GM12878 (cell line): Measurements from ENCODE around the gene MTFMT. TPM values are rescaled to one million over a fixed set of nuclear protein-coding genes. Genes with fewer than 3 reads are reported as not detected.

Experiments used
- ATAC-seq: fragments of 200-7000 bp; cut with Tn5 transposase; 3 replicates; pipeline ENCODE4 v1.9.1; 2020; ENCODE audit warnings: mild to moderate bottlenecking, moderate library complexity
- BruUV-seq: library from RNA; stranded (reverse); fragments of 400-500 nt; replicated peaks from 2 replicates; lab custom pipeline; 2021; lab: Mats Ljungman, UMichigan
- CTCF ChIA-PET: fragments of 300-600 bp; sonication (Branson Sonifier 250); formaldehyde crosslinking; extraction: SDS; loops from one replicate; lab custom pipeline; 2021; ENCODE audit warnings: inconsistent platforms; lab: Yijun Ruan, JAX
- POLR2A ChIA-PET: fragments of 350-600 bp; formaldehyde crosslinking; extraction: SDS; loops from one replicate; lab custom pipeline; 2021; ENCODE audit warnings: inconsistent platforms; lab: Charles Lee
- RAD21 ChIA-PET: fragments of 300-600 bp; sonication (Branson Sonifier 250); formaldehyde crosslinking; loops from one replicate; lab custom pipeline; 2023; ENCODE audit warnings: antibody characterized with exemption; ENCODE audit not compliant: unreplicated experiment; lab: Charles Lee
- SMC1A ChIA-PET: fragments of 300-600 bp; sonication (Branson Sonifier 250); formaldehyde crosslinking; loops from one replicate; lab custom pipeline; 2023; ENCODE audit not compliant: unreplicated experiment, uncharacterized antibody; lab: Charles Lee
- DNase-seq: peaks from one replicate; pipeline ENCODE4 v3.0.0-alpha.2; 2011; ENCODE audit warnings: low read depth, low spot score
- FAIRE-seq: peaks from 3 replicates; lab custom pipeline; 2011; peaks lifted over from hg19 to GRCh38; lab: Jason Lieb, UNC
- H2AFZ ChIP-seq: 2 replicates; pipeline ENCODE4 v1.6.0; 2011; ENCODE audit warnings: low read depth, low read length, control low read depth; ENCODE audit not compliant: control insufficient read depth
- H3K27ac ChIP-seq: 2 replicates; pipeline ENCODE4 v1.5.1; 2011; ENCODE audit warnings: control low read depth; ENCODE audit not compliant: control insufficient read depth, insufficient read depth
- H3K27me3 ChIP-seq, 2 experiments: replicated peaks in 1 of 2; 2 replicates each; pipeline versions ENCODE4 v1.6.0 to v1.6.1; 2011; ENCODE audit warnings: low read length in 1 of 2; ENCODE audit not compliant: control insufficient read depth in 2 of 2, insufficient read depth in 2 of 2
- H3K36me3 ChIP-seq, 2 experiments: 2 replicates each; pipeline ENCODE4 v1.5.1; 2011; ENCODE audit warnings: low read length in 1 of 2; ENCODE audit not compliant: control insufficient read depth in 2 of 2, insufficient read depth in 2 of 2
- H3K4me1 ChIP-seq: 2 replicates; pipeline ENCODE4 v1.6.1; 2011; ENCODE audit warnings: mild to moderate bottlenecking, low read length, moderate library complexity, mixed read lengths; ENCODE audit not compliant: control insufficient read depth, insufficient read depth
- H3K4me2 ChIP-seq: 2 replicates; pipeline ENCODE4 v1.6.0; 2011; ENCODE audit warnings: control low read depth; ENCODE audit not compliant: control insufficient read depth, insufficient read depth
- H3K4me3 ChIP-seq: fragments of 200-600 bp; sonication (generic); 2 replicates; pipeline ENCODE4 v1.5.1; 2016
- H3K79me2 ChIP-seq: 2 replicates; pipeline ENCODE4 v1.6.0; 2011; ENCODE audit warnings: low read length; ENCODE audit not compliant: control insufficient read depth, insufficient read depth
- H3K9ac ChIP-seq: 2 replicates; pipeline ENCODE4 v1.8.0; 2011; ENCODE audit warnings: low read length, control low read depth, mixed read lengths; ENCODE audit not compliant: control insufficient read depth, insufficient read depth
- H3K9me3 ChIP-seq: replicated peaks from 3 replicates; pipeline ENCODE4 v1.5.1; 2011; ENCODE audit warnings: mild to moderate bottlenecking, low read length; ENCODE audit not compliant: control insufficient read depth, insufficient read depth
- H4K20me1 ChIP-seq: 2 replicates; pipeline ENCODE4 v1.6.0; 2011; ENCODE audit not compliant: control insufficient read depth, insufficient read depth
- MXI1 ChIP-seq: fragments of 150-350 bp; IDR thresholded peaks from 2 replicates; pipeline ENCODE4 v1.6.1; 2011; ENCODE audit warnings: low read depth, mild to moderate bottlenecking, inconsistent platforms, low read length, improper control_type of control experiment
- POU2F2 ChIP-seq: IDR thresholded peaks from 3 replicates; pipeline ENCODE4 v1.6.1; 2011; ENCODE audit warnings: low read depth, mild to moderate bottlenecking, low read length, borderline replicate concordance
- SMC3 ChIP-seq: IDR thresholded peaks from 2 replicates; pipeline ENCODE4 v1.6.1; 2011; ENCODE audit warnings: low read length, improper control_type of control experiment, borderline replicate concordance
- ZSCAN29 ChIP-seq: fragments of 450-650 bp; IDR thresholded peaks from 2 replicates; pipeline ENCODE4 v1.6.1; 2017; ENCODE audit warnings: mild to moderate bottlenecking, moderate library complexity
- WGBS: methylation state at CpG from one replicate; pipeline ENCODE4 v1.1.6; 2016; ENCODE audit warnings: low lambda C conversion rate; ENCODE audit not compliant: insufficient replicate concordance, insufficient coverage; ENCODE audit errors: missing lambda C conversion rate; 5-methylcytosine and 5-hydroxymethylcytosine counted together
- in situ Hi-C: fragments of 300-500 bp; cut with MboI; formaldehyde crosslinking; loops from 9 replicates; pipeline ENCODE4 v1.14.3; 2018; ENCODE audit warnings: mixed read lengths
- intact Hi-C: fragments of 100-400 bp; cut with micrococcal nuclease; formaldehyde crosslinking; loops from one replicate; pipeline ENCODE4 v1.14.2; 2022; ENCODE audit not compliant: unreplicated experiment
- polyA plus RNA-seq, 11 experiments: library from polyadenylated mRNA; depleted of rRNA in 4 of 11; unstranded in 6 of 11; stranded (reverse) in 5 of 11; fragments of >200 nt; fragmentation: Nextera tagmentation in 4 of 11; fragmentation: Illumina TruSeq in 1 of 11; extraction: Ambion mirVana in 4 of 11; extraction: Trizol in 1 of 11; gene quantifications; 1 replicate in 1 of 11; 2 replicates in 10 of 11; pipeline versions ENCODE4 v1.2.1 to v1.2.3, GENCODE V29; 2011 to 2016; ENCODE audit warnings: inconsistent platforms in 2 of 11, missing spikeins in 2 of 11, low read depth in 1 of 11
- total RNA-seq, 4 experiments: library from RNA; depleted of rRNA in 3 of 4; stranded (reverse); fragments of >200 nt in 3 of 4; fragmentation: Illumina TruSeq in 1 of 4; extraction: Trizol in 1 of 4; gene quantifications; 2 replicates each; pipeline versions ENCODE4 v1.2.1 to v1.2.3, GENCODE V29; 2013 to 2021
- TF ChIP-seq, protein P1 (sequence below): fragments of 450-650 bp; IDR thresholded peaks from 2 replicates; pipeline ENCODE4 v1.6.1; 2017; ENCODE audit warnings: mild to moderate bottlenecking, moderate library complexity
- TF ChIP-seq, protein P2 (sequence below), 3 experiments: IDR thresholded peaks in 2 of 3; conservative IDR thresholded peaks in 1 of 3; 2 replicates each; pipeline ENCODE4 v1.5.1; 2011; ENCODE audit warnings: low read depth in 3 of 3, low read length in 3 of 3, mild to moderate bottlenecking in 3 of 3, control low read depth in 2 of 3, moderate library complexity in 2 of 3, inconsistent platforms in 1 of 3, mixed read lengths in 1 of 3; ENCODE audit not compliant: control insufficient read depth in 2 of 3, insufficient read depth in 1 of 3; ENCODE audit errors: extremely low read depth in 1 of 3
- TF ChIP-seq, protein P3 (sequence below): fragments of 450-650 bp; IDR thresholded peaks from 2 replicates; pipeline ENCODE4 v1.6.1; 2016; ENCODE audit warnings: mild to moderate bottlenecking

Gene MTFMT
- total and polyA plus RNA-seq, 10 of the 15 experiments (the other 5 are each of a cell fraction or from before 2014, with no cell fraction given) = 1.7 to 29.8 (median 17.4) TPM

DNA sequence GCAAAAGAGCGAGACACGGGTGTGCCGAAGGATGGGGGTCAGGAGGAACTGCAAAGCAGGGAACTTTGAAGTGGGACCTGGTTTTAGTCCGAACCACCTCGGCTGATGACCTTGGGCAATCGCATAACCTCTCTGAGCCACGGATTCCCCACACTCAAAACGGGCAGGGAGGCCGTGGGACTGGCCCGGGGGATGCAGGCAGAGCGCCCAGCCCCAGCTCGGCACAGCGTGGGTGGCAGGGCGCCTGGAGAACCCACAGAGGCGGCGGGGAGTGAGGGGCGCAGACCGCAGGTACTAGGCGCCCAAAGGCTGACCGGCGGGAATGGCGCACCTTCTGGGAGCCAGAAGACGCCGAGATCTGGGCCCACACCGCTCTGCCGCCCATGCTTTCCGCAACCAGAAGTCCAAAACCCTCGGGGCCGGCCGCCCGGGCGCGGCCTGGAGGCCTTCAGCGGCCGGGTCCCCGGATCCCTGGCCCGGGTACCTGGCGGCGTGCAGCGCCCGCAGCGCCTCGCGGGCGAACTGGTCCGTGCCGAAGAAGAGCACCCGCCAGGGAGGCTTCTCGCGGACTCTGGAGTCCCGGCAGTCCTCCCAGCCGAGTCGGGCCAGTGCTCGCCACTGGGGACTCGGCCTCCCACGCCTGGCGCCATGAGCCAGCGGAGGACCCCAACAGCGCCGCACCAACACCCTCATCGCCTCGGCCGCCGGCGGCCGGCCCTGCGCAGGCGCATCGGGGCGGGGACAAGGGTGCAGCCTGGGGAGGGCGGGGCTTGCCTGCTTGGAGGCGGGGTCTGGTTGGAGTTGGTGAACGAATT is at the start of gene MTFMT (continued):
- TF ChIP-seq, protein P1, sequence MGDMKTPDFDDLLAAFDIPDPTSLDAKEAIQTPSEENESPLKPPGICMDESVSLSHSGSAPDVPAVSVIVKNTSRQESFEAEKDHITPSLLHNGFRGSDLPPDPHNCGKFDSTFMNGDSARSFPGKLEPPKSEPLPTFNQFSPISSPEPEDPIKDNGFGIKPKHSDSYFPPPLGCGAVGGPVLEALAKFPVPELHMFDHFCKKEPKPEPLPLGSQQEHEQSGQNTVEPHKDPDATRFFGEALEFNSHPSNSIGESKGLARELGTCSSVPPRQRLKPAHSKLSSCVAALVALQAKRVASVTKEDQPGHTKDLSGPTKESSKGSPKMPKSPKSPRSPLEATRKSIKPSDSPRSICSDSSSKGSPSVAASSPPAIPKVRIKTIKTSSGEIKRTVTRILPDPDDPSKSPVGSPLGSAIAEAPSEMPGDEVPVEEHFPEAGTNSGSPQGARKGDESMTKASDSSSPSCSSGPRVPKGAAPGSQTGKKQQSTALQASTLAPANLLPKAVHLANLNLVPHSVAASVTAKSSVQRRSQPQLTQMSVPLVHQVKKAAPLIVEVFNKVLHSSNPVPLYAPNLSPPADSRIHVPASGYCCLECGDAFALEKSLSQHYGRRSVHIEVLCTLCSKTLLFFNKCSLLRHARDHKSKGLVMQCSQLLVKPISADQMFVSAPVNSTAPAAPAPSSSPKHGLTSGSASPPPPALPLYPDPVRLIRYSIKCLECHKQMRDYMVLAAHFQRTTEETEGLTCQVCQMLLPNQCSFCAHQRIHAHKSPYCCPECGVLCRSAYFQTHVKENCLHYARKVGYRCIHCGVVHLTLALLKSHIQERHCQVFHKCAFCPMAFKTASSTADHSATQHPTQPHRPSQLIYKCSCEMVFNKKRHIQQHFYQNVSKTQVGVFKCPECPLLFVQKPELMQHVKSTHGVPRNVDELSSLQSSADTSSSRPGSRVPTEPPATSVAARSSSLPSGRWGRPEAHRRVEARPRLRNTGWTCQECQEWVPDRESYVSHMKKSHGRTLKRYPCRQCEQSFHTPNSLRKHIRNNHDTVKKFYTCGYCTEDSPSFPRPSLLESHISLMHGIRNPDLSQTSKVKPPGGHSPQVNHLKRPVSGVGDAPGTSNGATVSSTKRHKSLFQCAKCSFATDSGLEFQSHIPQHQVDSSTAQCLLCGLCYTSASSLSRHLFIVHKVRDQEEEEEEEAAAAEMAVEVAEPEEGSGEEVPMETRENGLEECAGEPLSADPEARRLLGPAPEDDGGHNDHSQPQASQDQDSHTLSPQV = no peak
- TF ChIP-seq MXI1 (peak; percentile 64), POU2F2 (0 out of 3 replicates have a peak, but pooled peaks have one; percentile 51)

DNA sequence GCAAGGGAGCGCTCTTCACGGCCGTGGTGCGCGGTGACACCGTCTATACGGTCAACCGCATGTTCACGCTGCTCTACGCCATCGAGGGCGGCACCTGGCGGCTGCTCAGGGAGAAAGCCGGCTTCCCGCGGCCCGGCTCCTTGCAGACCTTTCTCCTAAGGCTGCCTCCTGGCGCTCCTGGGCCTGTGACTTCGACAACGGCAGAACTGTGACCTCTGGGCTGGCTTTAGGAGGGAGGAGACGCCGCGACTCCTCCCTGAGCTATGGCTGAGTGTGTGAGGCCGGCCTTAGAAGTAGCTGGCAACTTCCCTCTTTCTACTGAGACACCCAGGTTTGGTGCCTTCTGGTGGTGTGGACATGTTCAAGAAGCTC is 48.5 kb upstream of the MTFMT start:
- TF ChIP-seq SMC3 = peak; percentile 46; the same call in 1 of the 2 replicates
- TF ChIP-seq, protein P2, sequence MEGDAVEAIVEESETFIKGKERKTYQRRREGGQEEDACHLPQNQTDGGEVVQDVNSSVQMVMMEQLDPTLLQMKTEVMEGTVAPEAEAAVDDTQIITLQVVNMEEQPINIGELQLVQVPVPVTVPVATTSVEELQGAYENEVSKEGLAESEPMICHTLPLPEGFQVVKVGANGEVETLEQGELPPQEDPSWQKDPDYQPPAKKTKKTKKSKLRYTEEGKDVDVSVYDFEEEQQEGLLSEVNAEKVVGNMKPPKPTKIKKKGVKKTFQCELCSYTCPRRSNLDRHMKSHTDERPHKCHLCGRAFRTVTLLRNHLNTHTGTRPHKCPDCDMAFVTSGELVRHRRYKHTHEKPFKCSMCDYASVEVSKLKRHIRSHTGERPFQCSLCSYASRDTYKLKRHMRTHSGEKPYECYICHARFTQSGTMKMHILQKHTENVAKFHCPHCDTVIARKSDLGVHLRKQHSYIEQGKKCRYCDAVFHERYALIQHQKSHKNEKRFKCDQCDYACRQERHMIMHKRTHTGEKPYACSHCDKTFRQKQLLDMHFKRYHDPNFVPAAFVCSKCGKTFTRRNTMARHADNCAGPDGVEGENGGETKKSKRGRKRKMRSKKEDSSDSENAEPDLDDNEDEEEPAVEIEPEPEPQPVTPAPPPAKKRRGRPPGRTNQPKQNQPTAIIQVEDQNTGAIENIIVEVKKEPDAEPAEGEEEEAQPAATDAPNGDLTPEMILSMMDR (IDR thresholded peaks at IDR 0.05 in 2 of 3, conservative IDR thresholded peaks at IDR 0.05 in 1 of 3; ENCODE audit: control insufficient read depth in 2 of 3, extremely low read depth in 1 of 3, insufficient read depth in 1 of 3, low read depth in 3 of 3, low read length in 3 of 3) = peak; percentile 3 to 45 (median 43); a peak in 3 of 6 replicates
- TF ChIP-seq ZSCAN29 = peak; percentile 85; the same call in 1 of the 2 replicates
- TF ChIP-seq, protein P3, sequence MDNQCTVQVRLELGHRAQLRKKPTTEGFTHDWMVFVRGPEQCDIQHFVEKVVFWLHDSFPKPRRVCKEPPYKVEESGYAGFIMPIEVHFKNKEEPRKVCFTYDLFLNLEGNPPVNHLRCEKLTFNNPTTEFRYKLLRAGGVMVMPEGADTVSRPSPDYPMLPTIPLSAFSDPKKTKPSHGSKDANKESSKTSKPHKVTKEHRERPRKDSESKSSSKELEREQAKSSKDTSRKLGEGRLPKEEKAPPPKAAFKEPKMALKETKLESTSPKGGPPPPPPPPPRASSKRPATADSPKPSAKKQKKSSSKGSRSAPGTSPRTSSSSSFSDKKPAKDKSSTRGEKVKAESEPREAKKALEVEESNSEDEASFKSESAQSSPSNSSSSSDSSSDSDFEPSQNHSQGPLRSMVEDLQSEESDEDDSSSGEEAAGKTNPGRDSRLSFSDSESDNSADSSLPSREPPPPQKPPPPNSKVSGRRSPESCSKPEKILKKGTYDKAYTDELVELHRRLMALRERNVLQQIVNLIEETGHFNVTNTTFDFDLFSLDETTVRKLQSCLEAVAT = no peak
- no peak overlapping the region for H3K9ac ChIP-seq
- no peak for DNase-seq
- no peaks in the 10 kb centered on the region for H3K27me3 ChIP-seq
- no peaks in the 10 kb centered on the region for H3K9me3 ChIP-seq
- ChIA-PET RAD21 (interaction anchor here (1.4 to 1.6 kb wide), 2 partner anchors 23 to 44 kb away, joined by 5 to 8 read pairs; no protein-coding TSS in a partner anchor), SMC1A (no interaction called here), CTCF (interaction anchor here (1.1 to 2.6 kb wide), 4 partner anchors 16 to 44 kb away, joined by 3 to 17 read pairs (median 6); no protein-coding TSS in a partner anchor), POLR2A (interaction anchor here (1.0 kb wide), 1 partner anchor 11 kb away, joined by 3 read pairs; no protein-coding TSS in a partner anchor)
- no peak overlapping the region for H3K27ac ChIP-seq
- no peaks in the 10 kb centered on the region for H3K36me3 ChIP-seq
- ATAC-seq = peak; percentile 63
- in situ Hi-C loops = no loop called here
- intact Hi-C loops = loop anchor here (1.0 to 2.0 kb wide), 2 partner anchors 23 to 45 kb away; no protein-coding TSS in a partner anchor
- no peak overlapping the region for H2AFZ ChIP-seq
- no TSS peak for BruUV-seq
- no peak overlapping the region for H3K4me3 ChIP-seq
- FAIRE-seq = no peak
- 42% methylated on average over 12 of the region's 24 CpGs for WGBS
- peaks cover 3% of the 10 kb centered on the region; the same call in 1 of the 2 replicates for H4K20me1 ChIP-seq
- no peaks in the 10 kb centered on the region for H3K4me1 ChIP-seq
- H3K79me2 ChIP-seq = no peaks in the 10 kb centered on the region
- H3K4me2 ChIP-seq = no peak overlapping the region
